NCI-H345 treated with DMSO at 0.1 percent for 48 hours (cell line): ENCODE data around the gene TAS2R20.

Experiments
- DNase-seq: peaks from one replicate; lab custom pipeline; 2025; ENCODE audit not compliant: unreplicated experiment; lab: John Stamatoyannopoulos, UW

TAS2R20 gene

DNA sequence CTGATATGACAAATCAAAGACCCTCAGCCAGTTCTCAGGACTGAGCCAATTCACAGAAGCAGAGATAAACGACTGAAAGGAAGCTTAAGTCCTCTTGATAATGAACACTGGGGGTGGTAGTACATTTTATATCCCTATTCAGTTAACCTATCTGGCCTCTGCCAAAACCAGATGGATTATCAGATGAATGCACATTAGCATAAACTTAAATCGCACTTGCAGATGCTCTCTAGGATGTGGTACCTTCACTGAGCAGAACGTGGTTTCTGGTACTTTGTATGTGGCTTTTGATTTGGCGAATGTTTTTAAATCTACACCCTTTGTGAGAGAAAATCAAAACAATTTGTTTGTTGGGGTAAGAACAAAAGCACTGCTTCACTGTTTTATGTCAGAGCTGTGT, 37.9 kb downstream of the TAS2R20 start:
- no peak for DNase-seq

DNA sequence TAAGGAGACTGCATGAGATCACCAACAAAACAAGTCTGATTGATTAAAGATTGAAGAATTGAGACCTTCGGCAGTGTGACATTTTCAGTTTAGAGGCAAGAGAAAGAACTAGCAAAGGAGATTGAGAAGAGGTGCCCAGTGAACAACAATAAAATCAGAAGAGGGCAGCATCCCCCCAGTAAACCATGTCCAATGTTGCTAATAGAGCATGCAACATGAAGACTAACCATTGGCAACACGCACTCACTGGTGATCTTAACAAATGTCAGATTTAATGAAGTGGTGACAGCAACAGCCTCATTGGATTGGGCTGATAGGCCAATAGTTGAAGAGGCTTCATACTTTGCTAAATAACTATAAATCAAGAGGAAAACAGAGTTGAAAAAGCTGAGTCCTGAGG, 38.3 kb downstream of the TAS2R20 start:
- no peak for DNase-seq

- no peak for DNase-seq
These were observed 40.4 kb downstream of the TAS2R20 start for GRCh38 chr12:10957741-10958140.

GRCh38 chr12:10956085-10956484, 42.0 kb downstream of the TAS2R20 start:
- DNase-seq = no peak

DNA sequence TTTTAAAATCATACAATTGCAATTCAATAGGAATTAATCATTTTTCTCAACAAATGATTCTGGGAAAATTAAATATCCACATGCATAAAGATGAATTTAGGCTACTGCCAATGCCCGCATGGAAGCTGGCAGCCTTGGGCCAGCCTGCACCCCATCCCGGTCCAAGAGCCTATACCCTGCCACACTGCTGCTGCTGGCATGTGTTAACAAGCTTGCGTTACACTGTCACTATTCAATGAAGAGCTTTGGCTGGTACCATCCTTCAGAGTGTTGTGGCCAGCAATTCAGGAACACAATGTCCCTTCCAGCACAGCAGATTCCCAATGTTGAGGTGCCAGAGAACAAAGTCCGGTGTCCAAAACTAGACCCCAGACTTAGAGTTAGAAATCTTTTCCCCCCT, 45.5 kb downstream of the TAS2R20 start:
- DNase-seq = no peak
